Stimulated activated CD8-positive, alpha-beta memory T cell treated with anti-CD3 and anti-CD28 coated beads, Interleukin-4, amount 100 ng/mL, for 24 hours (primary cell): ENCODE data around the gene SCN1B.
A peak's percentile ranks its signal among the peaks of the same experiment; 100 is the strongest.

Source experiments
- DNase-seq: peaks from one replicate; pipeline ENCODE4 v3.0.0-alpha.2; 2020; ENCODE audit warnings: low read depth

SCN1B gene

GRCh38 chr19:35053667-35054293, 23.5 kb downstream of the SCN1B start:
- no peak for DNase-seq

GRCh38 chr19:35054626-35055025, 24.4 kb downstream of the SCN1B start:
- no peak for DNase-seq

GRCh38 chr19:35055715-35056179, 25.5 kb downstream of the SCN1B start:
- no peak for DNase-seq

- DNase-seq = no peak
Measured at GRCh38 chr19:35056513-35057063, 26.3 kb downstream of the SCN1B start.

- no peak for DNase-seq
Measured at GRCh38 chr19:35058370-35058769, 28.1 kb downstream of the SCN1B start.

- DNase-seq = no peak
Measured at GRCh38 chr19:35059006-35059798, 28.9 kb downstream of the SCN1B start.

- no peak for DNase-seq
Measured at GRCh38 chr19:35059799-35060091, 29.5 kb downstream of the SCN1B start.

- no peak for DNase-seq
Measured at GRCh38 chr19:35060160-35060855, 30.0 kb downstream of the SCN1B start.

GRCh38 chr19:35061583-35062373, 31.5 kb downstream of the SCN1B start:
- no peak for DNase-seq

- DNase-seq = no peak
Measured at GRCh38 chr19:35062942-35063341, 32.7 kb downstream of the SCN1B start.

- no peak for DNase-seq
Measured at GRCh38 chr19:35063940-35064818, 33.9 kb downstream of the SCN1B start.

- no peak for DNase-seq
Measured at GRCh38 chr19:35065574-35065973, 35.3 kb downstream of the SCN1B start.

GRCh38 chr19:35066121-35066520, 35.9 kb downstream of the SCN1B start:
- no peak for DNase-seq

GRCh38 chr19:35066691-35067563, 36.7 kb downstream of the SCN1B start:
- DNase-seq = peak; percentile 85

- no peak for DNase-seq
Measured at GRCh38 chr19:35068941-35069634, 38.8 kb downstream of the SCN1B start.

GRCh38 chr19:35069696-35070095, 39.4 kb downstream of the SCN1B start:
- DNase-seq = no peak

GRCh38 chr19:35070471-35070870, 40.2 kb downstream of the SCN1B start:
- no peak for DNase-seq

- no peak for DNase-seq
Measured at GRCh38 chr19:35073516-35073915, 43.2 kb downstream of the SCN1B start.

GRCh38 chr19:35073941-35074340, 43.7 kb downstream of the SCN1B start:
- DNase-seq = no peak
